ENCODE measurements around the gene LCNL1.
A peak's percentile ranks its signal among the peaks of the same experiment; 100 is the strongest.
"Not testable (repeated sequence)": the region's sequence is repeated elsewhere in the genome, so short reads cannot be mapped to it uniquely, and the experiment has no call there.

The LCNL1 gene

GRCh38 chr9:137028263-137029057, 45.7 kb downstream of the LCNL1 start:
- DNase-seq: no peak

- DNase-seq: no peak
These were observed 46.5 kb downstream of the LCNL1 start for GRCh38 chr9:137029058-137029936.

- DNase-seq: no peak
These were observed 47.2 kb downstream of the LCNL1 start for GRCh38 chr9:137030006-137030405.

GRCh38 chr9:137030538-137031527, 48.0 kb downstream of the LCNL1 start:
- no peak for DNase-seq

- DNase-seq: no peak
These were observed 49.3 kb downstream of the LCNL1 start, which contains the start of gene FUT7 for GRCh38 chr9:137031904-137032640. FUT7 (minus strand) TSS chr9:137032088; CDS start chr9:137031991, 97 bp downstream.

GRCh38 chr9:137032858-137033257, 50.1 kb downstream of the LCNL1 start:
- DNase-seq: no peak

- not testable (repeated sequence) for DNase-seq
These were observed 50.7 kb downstream of the LCNL1 start for GRCh38 chr9:137033481-137033880.

- DNase-seq: no peak
These were observed 51.4 kb downstream of the LCNL1 start for GRCh38 chr9:137034039-137034708.

- peak; percentile 38 for DNase-seq
These were observed 52.1 kb downstream of the LCNL1 start for GRCh38 chr9:137034709-137035506.

Measured in DMS 273 treated with DMSO at 0.1 percent for 48 hours (cell line).